Gastroesophageal sphincter (tissue), 4 donors: ENCODE data around the gene CIB4. TPM values are rescaled to one million over a fixed set of nuclear protein-coding genes. Genes with fewer than 3 reads are reported as not detected.

Source experiments
- ATAC-seq: fragments of 150-250 bp; one replicate; pipeline ENCODE4 v1.9.1; 2016; ENCODE audit warnings: mild to moderate bottlenecking, moderate library complexity
- H3K27ac ChIP-seq, 4 donors: fragments of 200-600 bp; sonication (generic) in 3 of 4; 1 replicate in 3 of 4; 2 replicates in 1 of 4; pipeline ENCODE4 v1.5.1; 2016 to 2019
- H3K27me3 ChIP-seq: fragments of 200-600 bp; sonication (generic); one replicate; pipeline ENCODE4 v1.5.1; 2019
- H3K36me3 ChIP-seq, 2 donors: fragments of 200-600 bp; sonication (generic); one replicate each; pipeline ENCODE4 v1.5.1; 2019; ENCODE audit warnings: control low read depth in 1 of 2
- H3K4me1 ChIP-seq, 3 donors: fragments of 200-600 bp; sonication (generic); 1 replicate in 2 of 3; 2 replicates in 1 of 3; pipeline ENCODE4 v1.5.1; 2016 to 2019; ENCODE audit warnings: control low read depth in 2 of 3
- H3K4me3 ChIP-seq, 2 donors: fragments of 200-600 bp; sonication (generic); one replicate each; pipeline ENCODE4 v1.5.1; 2019; ENCODE audit warnings: mild to moderate bottlenecking in 1 of 2, moderate library complexity in 1 of 2
- H3K9me3 ChIP-seq, 3 donors: fragments of 200-600 bp; sonication (generic); one replicate each; pipeline ENCODE4 v1.5.1; 2017 to 2019; ENCODE audit warnings: control low read depth in 2 of 3
- EP300 ChIP-seq: sonication (generic); formaldehyde crosslinking; IDR thresholded peaks from one replicate; pipeline ENCODE4 v1.6.1; 2017; ENCODE audit warnings: antibody characterized with exemption, mild to moderate bottlenecking
- POLR2A ChIP-seq, 2 donors: fragments of 450-650 bp; IDR thresholded peaks; one replicate each; pipeline ENCODE4 v1.6.1; 2017; ENCODE audit warnings: antibody characterized with exemption in 2 of 2, mild to moderate bottlenecking in 2 of 2, moderate library complexity in 1 of 2
- POLR2AphosphoS5 ChIP-seq: sonication (generic); formaldehyde crosslinking; IDR thresholded peaks from one replicate; pipeline ENCODE4 v1.6.1; 2017; ENCODE audit warnings: antibody characterized with exemption
- WGBS, 2 donors: methylation state at CpG; one replicate each; pipeline ENCODE4 v1.1.5; 2018; ENCODE audit warnings: low coverage in 1 of 2; 5-methylcytosine and 5-hydroxymethylcytosine counted together
- total RNA-seq, 4 donors: library from RNA; depleted of rRNA; stranded (reverse); fragments of >200 nt; gene quantifications; one replicate each; pipeline ENCODE4 v1.1.0, GENCODE V29; 2016
- TF ChIP-seq, protein P1 (sequence below), 4 experiments: fragments of 200-600 bp in 2 of 4; fragments of 450-650 bp in 2 of 4; sonication (generic) in 1 of 4; IDR thresholded peaks; one replicate each; pipeline ENCODE4 v1.5.1; 2017 to 2019; ENCODE audit warnings: antibody characterized with exemption in 4 of 4, mild to moderate bottlenecking in 2 of 4, moderate library complexity in 2 of 4

CIB4 gene
- total RNA-seq, 4 donors from 2014 or later = not detected

GRCh38 chr2:26619521-26619951 is 21.6 kb downstream of the CIB4 start:
- H3K4me1 ChIP-seq = peaks cover 0 to 31% (median 8%) of the 10 kb centered on the region in 3 donors
- peaks cover 7% of the 10 kb centered on the region for H3K27me3 ChIP-seq
- no peak overlapping the region for H3K27ac ChIP-seq
- no peaks in the 10 kb centered on the region for H3K9me3 ChIP-seq
- TF ChIP-seq POLR2A (IDR thresholded peaks at IDR 0.05) = no peak
- TF ChIP-seq EP300 = no peak
- TF ChIP-seq, protein P1, sequence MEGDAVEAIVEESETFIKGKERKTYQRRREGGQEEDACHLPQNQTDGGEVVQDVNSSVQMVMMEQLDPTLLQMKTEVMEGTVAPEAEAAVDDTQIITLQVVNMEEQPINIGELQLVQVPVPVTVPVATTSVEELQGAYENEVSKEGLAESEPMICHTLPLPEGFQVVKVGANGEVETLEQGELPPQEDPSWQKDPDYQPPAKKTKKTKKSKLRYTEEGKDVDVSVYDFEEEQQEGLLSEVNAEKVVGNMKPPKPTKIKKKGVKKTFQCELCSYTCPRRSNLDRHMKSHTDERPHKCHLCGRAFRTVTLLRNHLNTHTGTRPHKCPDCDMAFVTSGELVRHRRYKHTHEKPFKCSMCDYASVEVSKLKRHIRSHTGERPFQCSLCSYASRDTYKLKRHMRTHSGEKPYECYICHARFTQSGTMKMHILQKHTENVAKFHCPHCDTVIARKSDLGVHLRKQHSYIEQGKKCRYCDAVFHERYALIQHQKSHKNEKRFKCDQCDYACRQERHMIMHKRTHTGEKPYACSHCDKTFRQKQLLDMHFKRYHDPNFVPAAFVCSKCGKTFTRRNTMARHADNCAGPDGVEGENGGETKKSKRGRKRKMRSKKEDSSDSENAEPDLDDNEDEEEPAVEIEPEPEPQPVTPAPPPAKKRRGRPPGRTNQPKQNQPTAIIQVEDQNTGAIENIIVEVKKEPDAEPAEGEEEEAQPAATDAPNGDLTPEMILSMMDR (IDR thresholded peaks at IDR 0.05) = no peak
- no peak for TF ChIP-seq POLR2AphosphoS5
- H3K36me3 ChIP-seq = no peaks in the 10 kb centered on the region
- ATAC-seq = no peak
- H3K4me3 ChIP-seq = no peak overlapping the region
- 44 to 86% methylated on average over 2 to 3 of the region's 8 CpGs for WGBS, 2 donors

- H3K4me3 ChIP-seq = no peak overlapping the region
- H3K27ac ChIP-seq = no peak overlapping the region
- no peaks in the 10 kb centered on the region for H3K9me3 ChIP-seq
- no peaks in the 10 kb centered on the region for H3K36me3 ChIP-seq
- 78 to 81% methylated on average over 6 to 8 of the region's 11 CpGs for WGBS, 2 donors
- ATAC-seq = no peak
- H3K27me3 ChIP-seq = peaks cover 7% of the 10 kb centered on the region
- TF ChIP-seq POLR2AphosphoS5 (no peak), EP300 (no peak), POLR2A (IDR thresholded peaks at IDR 0.05) (no peak)
- TF ChIP-seq, protein P1 (IDR thresholded peaks at IDR 0.05) = no peak
- peaks cover 0 to 32% (median 7%) of the 10 kb centered on the region in 3 donors for H3K4me1 ChIP-seq
Observed at GRCh38 chr2:26619096-26619495, 22.1 kb downstream of the CIB4 start.

DNA sequence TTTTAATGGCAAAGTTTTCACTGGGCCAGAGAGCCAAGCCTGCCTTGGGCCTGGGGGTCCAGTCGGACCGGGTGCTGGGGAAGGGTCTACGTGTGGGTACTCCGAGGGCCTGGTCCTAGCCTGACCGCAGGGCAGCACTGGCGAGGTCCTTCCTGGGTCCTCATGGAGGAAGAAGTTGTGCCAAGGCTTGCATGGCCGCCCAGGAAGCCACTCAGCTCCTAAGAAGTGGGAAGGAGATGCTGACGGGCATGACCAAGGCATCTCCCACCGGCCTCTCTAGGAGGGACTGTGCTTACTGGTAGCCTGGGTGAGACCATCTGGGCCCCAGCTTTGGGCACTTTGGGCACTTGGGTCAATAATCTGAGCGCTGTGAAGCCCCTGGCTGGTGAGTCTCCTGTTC is 22.6 kb downstream of the CIB4 start:
- 93 to 100% methylated on average over 3 to 6 of the region's 10 CpGs for WGBS, 2 donors
- Histone ChIP-seq H3K27me3 (peaks cover 7% of the 10 kb centered on the region), H3K4me1 (peaks cover 0 to 32% (median 10%) of the 10 kb centered on the region in 3 donors), H3K36me3 (no peaks in the 10 kb centered on the region), H3K27ac (no peak overlapping the region), H3K9me3 (no peaks in the 10 kb centered on the region), H3K4me3 (no peak overlapping the region)
- no peak for ATAC-seq
- TF ChIP-seq POLR2A (IDR thresholded peaks at IDR 0.05) (no peak), EP300 (no peak)
- TF ChIP-seq, protein P1 (IDR thresholded peaks at IDR 0.05) = no peak

DNA sequence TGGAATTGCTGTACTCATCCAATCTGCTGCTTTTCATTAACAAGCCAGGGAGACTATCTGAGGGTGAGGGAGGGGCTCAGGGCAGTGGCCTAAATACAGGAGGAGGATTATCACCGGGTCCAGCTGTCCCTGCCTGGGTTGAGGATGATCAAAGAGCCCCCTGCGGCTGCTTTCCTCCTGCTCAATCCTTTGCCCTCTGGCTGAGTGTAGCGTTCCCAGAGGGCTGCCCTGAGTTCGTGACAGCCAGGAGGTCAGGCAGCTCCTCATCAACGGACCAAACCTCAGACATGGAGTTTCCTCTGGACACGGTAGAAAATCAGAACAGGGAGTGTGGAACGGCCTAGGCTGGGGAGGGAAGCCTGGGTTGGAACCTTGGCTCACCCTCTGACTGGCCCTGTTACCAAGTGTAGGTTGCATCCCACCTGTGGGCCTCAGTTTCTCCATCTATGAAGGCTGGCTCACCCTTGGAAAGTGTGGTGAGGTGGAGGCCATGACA is 23.5 kb downstream of the CIB4 start:
- H3K27ac ChIP-seq = no peak overlapping the region
- H3K4me3 ChIP-seq = no peak overlapping the region
- no peak for ATAC-seq
- no peaks in the 10 kb centered on the region for H3K9me3 ChIP-seq
- 92% methylated on average over 2 of the region's 7 CpGs; no CpG with 5 or more reads in 1 of the 2 donors for WGBS, 2 donors
- TF ChIP-seq, protein P1 (IDR thresholded peaks at IDR 0.05) = no peak
- TF ChIP-seq POLR2A (IDR thresholded peaks at IDR 0.05) = no peak
- TF ChIP-seq POLR2AphosphoS5 = no peak
- no peak for TF ChIP-seq EP300
- H3K36me3 ChIP-seq = no peaks in the 10 kb centered on the region
- H3K27me3 ChIP-seq = peaks cover 7% of the 10 kb centered on the region
- peaks cover 0 to 39% (median 16%) of the 10 kb centered on the region in 3 donors for H3K4me1 ChIP-seq
